Spleen (tissue), 11 donors: ENCODE results near the gene KIFC1. TPM values are rescaled to one million over a fixed set of nuclear protein-coding genes. Genes with fewer than 3 reads are reported as not detected.

Experiments used
- DNase-seq: peaks from one replicate; pipeline ENCODE4 v3.0.0-alpha.2; 2020
- H3K27ac ChIP-seq, 8 donors: fragments of 200-600 bp; sonication (generic) in 7 of 8; 1 replicate in 4 of 8; 2 replicates in 4 of 8; pipeline versions ENCODE4 v1.5.0 to v1.8.0; 2016 to 2021; ENCODE audit warnings: inconsistent platforms in 4 of 8, mild to moderate bottlenecking in 4 of 8, moderate library complexity in 1 of 8
- H3K27me3 ChIP-seq, 7 donors: fragments of 200-600 bp; sonication (generic) in 6 of 7; replicated peaks in 1 of 7; 1 replicate in 4 of 7; 2 replicates in 3 of 7; pipeline versions ENCODE4 v1.5.0 to v1.8.0; 2016 to 2021; ENCODE audit warnings: inconsistent platforms in 3 of 7, mild to moderate bottlenecking in 1 of 7
- H3K36me3 ChIP-seq, 6 donors: fragments of 200-600 bp; sonication (generic) in 5 of 6; 1 replicate in 4 of 6; 2 replicates in 2 of 6; pipeline versions ENCODE4 v1.5.0 to v1.8.0; 2016 to 2021; ENCODE audit warnings: inconsistent platforms in 2 of 6
- H3K4me1 ChIP-seq, 6 donors: fragments of 200-600 bp; sonication (generic) in 5 of 6; 1 replicate in 3 of 6; 2 replicates in 3 of 6; pipeline versions ENCODE4 v1.5.0 to v1.8.0; 2016 to 2021; ENCODE audit warnings: inconsistent platforms in 3 of 6
- H3K4me3 ChIP-seq, 8 donors: fragments of 200-600 bp; sonication (generic) in 7 of 8; 1 replicate in 4 of 8; 2 replicates in 4 of 8; pipeline versions ENCODE4 v1.5.0 to v1.8.0; 2016 to 2021; ENCODE audit warnings: inconsistent platforms in 4 of 8, mild to moderate bottlenecking in 4 of 8, moderate library complexity in 2 of 8
- H3K9me3 ChIP-seq, 8 donors: fragments of 200-600 bp; sonication (generic) in 7 of 8; 1 replicate in 4 of 8; 2 replicates in 4 of 8; pipeline versions ENCODE4 v1.5.0 to v1.8.0; 2016 to 2021; ENCODE audit warnings: inconsistent platforms in 4 of 8
- CTCF ChIP-seq, 11 experiments: fragments of 200-600 bp in 7 of 11; fragments of 450-650 bp in 4 of 11; sonication (generic) in 4 of 11; IDR thresholded peaks in 8 of 11; conservative IDR thresholded peaks in 3 of 11; 1 replicate in 7 of 11; 2 replicates in 4 of 11; pipeline versions ENCODE4 v1.4.0 to v1.8.0; 2016 to 2021; ENCODE audit warnings: antibody characterized with exemption in 11 of 11, inconsistent platforms in 4 of 11, mild to moderate bottlenecking in 1 of 11
- POLR2A ChIP-seq, 3 donors: fragments of 450-650 bp; IDR thresholded peaks; one replicate each; pipeline ENCODE4 v1.5.1; 2017; ENCODE audit warnings: antibody characterized with exemption in 3 of 3, mild to moderate bottlenecking in 1 of 3
- POLR2AphosphoS5 ChIP-seq, 3 donors: sonication (generic); formaldehyde crosslinking; IDR thresholded peaks; one replicate each; pipeline ENCODE4 v1.5.1; 2017; ENCODE audit warnings: antibody characterized with exemption in 3 of 3
- WGBS, 5 donors: extraction: QIAGEN DNeasy Blood & Tissue Kit in 3 of 5; methylation state at CpG; one replicate each; pipeline versions ENCODE4 v1.1.5 to v1.1.7; 2013 to 2018; 5-methylcytosine and 5-hydroxymethylcytosine counted together
- intact Hi-C: fragments of 100-400 bp; cut with DNase I; formaldehyde crosslinking; loops from one replicate; pipeline ENCODE4 v1.15.0; 2023; ENCODE audit warnings: low total_unique reads
- polyA plus RNA-seq, 3 donors: library from polyadenylated mRNA; stranded (reverse); fragments of 200-250 nt; gene quantifications; one replicate each; pipeline ENCODE4 v1.2.1, GENCODE V29; 2013
- total RNA-seq, 7 donors: library from RNA; depleted of rRNA in 3 of 7; stranded (reverse); fragments of >200 nt in 3 of 7; fragmentation: NEBNext Ultra II Directional in 4 of 7; extraction: Animal tissue kit (Norgen Biotek cat#: 25700) in 4 of 7; gene quantifications; one replicate each; pipeline versions ENCODE4 v1.1.0 to v1.2.1, GENCODE V29; 2016 to 2021
- donor health status: healthy with polysubstance abuse.
- donor health status: DM: no; HTN: no; CAD: no; lungs with moderate emphysema.
- donor health status: DM: no; HTN: no; CAD: no.
- donor health status: Bipolar disorder and iron deficiency.
- donor health status: healthy.
- donor health status: DM: no; HTN: no; CAD: no.
- donor health status: DM: yes; HTN: yes; CAD: no.

The KIFC1 gene
- total and polyA plus RNA-seq, 10 donors: 1.2 to 11.3 (median 5.4) TPM

GRCh38 chr6:33433001-33433543 lies 41.4 kb downstream of the KIFC1 start:
- H3K36me3 ChIP-seq: peaks cover 0 to 33% (median 27%) of the 10 kb centered on the region in 6 donors

GRCh38 chr6:33433544-33434191 lies 42.0 kb downstream of the KIFC1 start:
- 31 to 60% (median 38%) methylated on average over 7 to 16 of the region's 17 CpGs for WGBS, 5 donors
- intact Hi-C loops: loop anchor here (10.0 kb wide), 1 partner anchor 141 kb away; no protein-coding TSS in a partner anchor
- no peak for DNase-seq
- no peak for TF ChIP-seq POLR2A (IDR thresholded peaks at IDR 0.05)
- TF ChIP-seq POLR2AphosphoS5 (IDR thresholded peaks at IDR 0.05): no peak
- TF ChIP-seq CTCF (IDR thresholded peaks at IDR 0.05 in 8 of 11, conservative IDR thresholded peaks at IDR 0.05 in 3 of 11): no peak
- Histone ChIP-seq H3K27me3 (no peaks in the 10 kb centered on the region), H3K9me3 (no peaks in the 10 kb centered on the region), H3K4me3 (no peak overlapping the region), H3K27ac (no peak overlapping the region), H3K4me1 (peaks cover 22 to 56% (median 47%) of the 10 kb centered on the region in 6 donors), H3K36me3 (peaks cover 0 to 39% (median 30%) of the 10 kb centered on the region in 6 donors)

More at GRCh38 chr6:33433001-33433543, 41.4 kb downstream of the KIFC1 start:
- DNase-seq: no peak
- H3K27me3 ChIP-seq: no peaks in the 10 kb centered on the region
- TF ChIP-seq POLR2A (IDR thresholded peaks at IDR 0.05) (no peak), CTCF (IDR thresholded peaks at IDR 0.05 in 8 of 11, conservative IDR thresholded peaks at IDR 0.05 in 3 of 11) (no peak), POLR2AphosphoS5 (IDR thresholded peaks at IDR 0.05) (no peak)
- no peaks in the 10 kb centered on the region for H3K9me3 ChIP-seq
- WGBS, 5 donors: 82 to 100% (median 92%) methylated on average over 1 of the region's 1 CpG
- intact Hi-C loops: loop anchor here (10.0 kb wide), 1 partner anchor 142 kb away; no protein-coding TSS in a partner anchor
- H3K27ac ChIP-seq: no peak overlapping the region
- no peak overlapping the region for H3K4me3 ChIP-seq
- H3K4me1 ChIP-seq: peaks cover 26 to 61% (median 53%) of the 10 kb centered on the region in 6 donors

GRCh38 chr6:33434961-33435360 lies 43.3 kb downstream of the KIFC1 start:
- 80 to 95% (median 90%) methylated on average over 3 to 4 of the region's 4 CpGs for WGBS, 5 donors
- intact Hi-C loops: loop anchor here (10.0 kb wide), 1 partner anchor 140 kb away; no protein-coding TSS in a partner anchor
- Histone ChIP-seq H3K4me3 (no peak overlapping the region), H3K27ac (no peak overlapping the region), H3K9me3 (no peaks in the 10 kb centered on the region), H3K36me3 (peaks cover 0 to 49% (median 32%) of the 10 kb centered on the region in 6 donors), H3K4me1 (peaks cover 18 to 43% (median 34%) of the 10 kb centered on the region in 6 donors), H3K27me3 (no peaks in the 10 kb centered on the region)
- TF ChIP-seq CTCF (IDR thresholded peaks at IDR 0.05 in 8 of 11, conservative IDR thresholded peaks at IDR 0.05 in 3 of 11): no peak
- TF ChIP-seq POLR2A (IDR thresholded peaks at IDR 0.05): no peak
- no peak for TF ChIP-seq POLR2AphosphoS5 (IDR thresholded peaks at IDR 0.05)
- DNase-seq: no peak

GRCh38 chr6:33437666-33438065 lies 46.0 kb downstream of the KIFC1 start:
- intact Hi-C loops: loop anchor here (10.0 kb wide), 1 partner anchor 137 kb away; no protein-coding TSS in a partner anchor
- TF ChIP-seq POLR2A (IDR thresholded peaks at IDR 0.05) (no peak), CTCF (IDR thresholded peaks at IDR 0.05 in 8 of 11, conservative IDR thresholded peaks at IDR 0.05 in 3 of 11) (no peak), POLR2AphosphoS5 (IDR thresholded peaks at IDR 0.05) (no peak)
- DNase-seq: no peak
- no peak overlapping the region for H3K27ac ChIP-seq
- WGBS, 5 donors: 94 to 97% (median 95%) methylated on average over 17 to 18 of the region's 18 CpGs
- peaks cover 0 to 76% (median 40%) of the 10 kb centered on the region in 6 donors for H3K36me3 ChIP-seq
- no peaks in the 10 kb centered on the region for H3K9me3 ChIP-seq
- peaks cover 0 to 16% (median 7%) of the 10 kb centered on the region in 6 donors for H3K4me1 ChIP-seq
- no peaks in the 10 kb centered on the region for H3K27me3 ChIP-seq
- H3K4me3 ChIP-seq: no peak overlapping the region
